ENCODE data around the gene DPP6. TPM values are rescaled to one million over a fixed set of nuclear protein-coding genes. Genes with fewer than 3 reads are reported as not detected.

Gene DPP6
- total and polyA plus RNA-seq, 2 experiments from 2014 or later, result 0.21 TPM; not detected in 1

GRCh38 chr7:154442939-154443338, 390.7 kb downstream of the DPP6 start:
- no peak for TF ChIP-seq CTCF (IDR thresholded peaks at IDR 0.05; ENCODE audit: low read depth, low read length)
- Histone ChIP-seq H3K4me3 (no peak overlapping the region), H3K27ac (no peak overlapping the region), H3K27me3 (no peaks in the 10 kb centered on the region), H3K9me3 (ENCODE audit: low read depth) (no peaks in the 10 kb centered on the region), H3K36me3 (no peaks in the 10 kb centered on the region), H3K4me1 (ENCODE audit: low read depth) (no peaks in the 10 kb centered on the region)
- no peak for DNase-seq (ENCODE audit: low read depth in 1 of 2, low spot score in 1 of 2)

GRCh38 chr7:154450451-154450850, 398.3 kb downstream of the DPP6 start:
- TF ChIP-seq CTCF (IDR thresholded peaks at IDR 0.05; ENCODE audit: low read depth, low read length), result no peak
- no peak overlapping the region for H3K27ac ChIP-seq

GRCh38 chr7:154451480-154452457, 399.6 kb downstream of the DPP6 start:
- no peak for DNase-seq (ENCODE audit: low read depth in 1 of 2, low spot score in 1 of 2)
- TF ChIP-seq CTCF (IDR thresholded peaks at IDR 0.05; ENCODE audit: low read depth, low read length), result no peak
- H3K9me3 ChIP-seq (ENCODE audit: low read depth), result no peaks in the 10 kb centered on the region
- H3K4me3 ChIP-seq, result no peak overlapping the region
- no peaks in the 10 kb centered on the region for H3K4me1 ChIP-seq (ENCODE audit: low read depth)
- no peaks in the 10 kb centered on the region for H3K27me3 ChIP-seq
- no peak overlapping the region for H3K27ac ChIP-seq
- no peaks in the 10 kb centered on the region for H3K36me3 ChIP-seq

More at GRCh38 chr7:154450451-154450850, 398.3 kb downstream of the DPP6 start:
- H3K9me3 ChIP-seq (ENCODE audit: low read depth), result no peaks in the 10 kb centered on the region
- no peaks in the 10 kb centered on the region for H3K27me3 ChIP-seq
- no peak overlapping the region for H3K4me3 ChIP-seq
- H3K36me3 ChIP-seq, result no peaks in the 10 kb centered on the region
- DNase-seq (ENCODE audit: low read depth in 1 of 2, low spot score in 1 of 2), result no peak
- H3K4me1 ChIP-seq (ENCODE audit: low read depth), result no peaks in the 10 kb centered on the region

GRCh38 chr7:154463794-154464193, 411.6 kb downstream of the DPP6 start:
- TF ChIP-seq CTCF (IDR thresholded peaks at IDR 0.05; ENCODE audit: low read depth, low read length), result no peak
- Histone ChIP-seq H3K9me3 (ENCODE audit: low read depth) (no peaks in the 10 kb centered on the region), H3K27me3 (no peaks in the 10 kb centered on the region), H3K27ac (no peak overlapping the region), H3K4me1 (ENCODE audit: low read depth) (no peaks in the 10 kb centered on the region), H3K4me3 (no peak overlapping the region), H3K36me3 (no peaks in the 10 kb centered on the region)
- DNase-seq (ENCODE audit: low read depth in 1 of 2, low spot score in 1 of 2), result no peak

GRCh38 chr7:154469652-154470051, 417.5 kb downstream of the DPP6 start:
- Histone ChIP-seq H3K4me3 (no peak overlapping the region), H3K4me1 (ENCODE audit: low read depth) (no peaks in the 10 kb centered on the region), H3K27ac (no peak overlapping the region), H3K9me3 (ENCODE audit: low read depth) (no peaks in the 10 kb centered on the region), H3K27me3 (no peaks in the 10 kb centered on the region), H3K36me3 (no peaks in the 10 kb centered on the region)
- no peak for DNase-seq (ENCODE audit: low read depth in 1 of 2, low spot score in 1 of 2)
- TF ChIP-seq CTCF (IDR thresholded peaks at IDR 0.05; ENCODE audit: low read depth, low read length), result no peak

Data from cardiac muscle cell (in vitro differentiated cells and primary cell).